ENCODE results near the gene NEDD8.
"Not testable (repeated sequence)": the region's sequence is repeated elsewhere in the genome, so short reads cannot be mapped to it uniquely, and the experiment has no call there.

The NEDD8 gene

GRCh38 chr14:24249230-24250021 lies 17.3 kb upstream of the NEDD8 start:
- no peak for TF ChIP-seq CTCF (conservative IDR thresholded peaks at IDR 0.05; ENCODE audit: control insufficient read depth, insufficient read depth, low read depth, low read length)
- DNase-seq (ENCODE audit: low read depth) = no peak
- no peak overlapping the region for H3K4me3 ChIP-seq (ENCODE audit: control insufficient read depth, low read depth, low read length)

DNA sequence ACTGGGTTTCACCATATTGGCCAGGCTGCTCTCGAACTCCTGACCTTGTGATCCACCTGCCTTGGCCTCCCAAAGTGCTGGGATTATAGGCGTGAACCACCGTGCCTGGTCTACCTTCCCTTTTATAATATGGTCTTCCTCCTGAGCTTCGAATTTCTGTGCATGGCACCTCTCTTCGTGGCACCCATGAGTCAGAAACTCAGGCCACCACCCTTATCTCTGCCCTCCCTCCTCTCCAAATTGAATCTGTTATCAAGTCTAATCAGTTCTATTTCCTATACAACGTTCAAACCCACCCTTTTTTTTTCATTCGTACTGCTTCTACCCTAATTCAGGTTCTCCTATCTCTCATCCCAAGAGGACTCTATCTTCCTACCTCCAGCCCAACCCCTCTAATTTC lies 15.3 kb upstream of the NEDD8 start:
- TF ChIP-seq CTCF (conservative IDR thresholded peaks at IDR 0.05; ENCODE audit: control insufficient read depth, insufficient read depth, low read depth, low read length) = no peak
- H3K4me3 ChIP-seq (ENCODE audit: control insufficient read depth, low read depth, low read length) = no peak overlapping the region
- no peak for DNase-seq (ENCODE audit: low read depth)

GRCh38 chr14:24246765-24247212 lies 14.6 kb upstream of the NEDD8 start:
- no peak overlapping the region for H3K4me3 ChIP-seq (ENCODE audit: control insufficient read depth, low read depth, low read length)
- DNase-seq (ENCODE audit: low read depth) = no peak
- no peak for TF ChIP-seq CTCF (conservative IDR thresholded peaks at IDR 0.05; ENCODE audit: control insufficient read depth, insufficient read depth, low read depth, low read length)

- not testable (repeated sequence) for DNase-seq (ENCODE audit: low read depth); H3K4me3 ChIP-seq (ENCODE audit: control insufficient read depth, low read depth, low read length)
These were observed 13.2 kb upstream of the NEDD8 start for GRCh38 chr14:24245350-24245749.

- DNase-seq (ENCODE audit: low read depth) = peak; percentile 14
- TF ChIP-seq CTCF (conservative IDR thresholded peaks at IDR 0.05; ENCODE audit: control insufficient read depth, insufficient read depth, low read depth, low read length) = no peak
- peak overlapping the region; percentile 90 for H3K4me3 ChIP-seq (ENCODE audit: control insufficient read depth, low read depth, low read length)
These were observed 11.2 kb upstream of the NEDD8 start for GRCh38 chr14:24243336-24243836.

DNA sequence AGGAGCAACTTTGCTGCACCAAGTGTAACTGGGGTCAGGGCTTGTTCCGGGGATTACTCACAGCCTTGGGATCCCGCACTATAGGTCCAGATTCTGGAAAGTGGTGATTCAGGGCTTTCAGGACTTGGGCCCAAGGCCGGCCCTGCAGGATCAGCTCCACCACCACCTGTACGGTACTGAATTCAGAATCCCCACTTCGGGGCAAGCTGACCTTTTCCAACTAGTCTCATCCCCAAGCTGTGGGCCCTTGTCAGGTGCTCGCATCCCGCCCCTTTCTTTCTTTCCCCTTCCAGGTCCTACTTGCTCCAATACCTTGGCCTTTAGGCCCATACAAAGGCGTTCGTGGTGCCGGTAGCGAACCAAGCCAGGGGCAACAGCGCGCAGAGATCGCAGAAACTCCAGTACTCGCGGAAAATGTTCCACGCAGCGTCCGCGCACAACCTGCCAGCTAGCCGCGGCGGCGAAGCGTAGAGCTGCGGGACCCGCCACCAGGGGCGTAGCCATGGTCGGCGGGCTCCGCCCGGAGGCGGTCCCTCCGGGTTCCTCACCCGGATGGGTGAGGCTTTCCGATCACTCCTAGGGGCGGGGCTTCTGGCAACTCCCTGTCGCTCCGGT lies 9.8 kb upstream of the NEDD8 start:
- peak; percentile 86 for DNase-seq (ENCODE audit: low read depth)
- H3K4me3 ChIP-seq (ENCODE audit: control insufficient read depth, low read depth, low read length) = peak overlapping the region; percentile 90
- peak; percentile 19 for TF ChIP-seq CTCF (conservative IDR thresholded peaks at IDR 0.05; ENCODE audit: control insufficient read depth, insufficient read depth, low read depth, low read length)

Data from fibroblast of mammary gland (primary cell).